ENCODE results near the gene SLC30A2.

DNA sequence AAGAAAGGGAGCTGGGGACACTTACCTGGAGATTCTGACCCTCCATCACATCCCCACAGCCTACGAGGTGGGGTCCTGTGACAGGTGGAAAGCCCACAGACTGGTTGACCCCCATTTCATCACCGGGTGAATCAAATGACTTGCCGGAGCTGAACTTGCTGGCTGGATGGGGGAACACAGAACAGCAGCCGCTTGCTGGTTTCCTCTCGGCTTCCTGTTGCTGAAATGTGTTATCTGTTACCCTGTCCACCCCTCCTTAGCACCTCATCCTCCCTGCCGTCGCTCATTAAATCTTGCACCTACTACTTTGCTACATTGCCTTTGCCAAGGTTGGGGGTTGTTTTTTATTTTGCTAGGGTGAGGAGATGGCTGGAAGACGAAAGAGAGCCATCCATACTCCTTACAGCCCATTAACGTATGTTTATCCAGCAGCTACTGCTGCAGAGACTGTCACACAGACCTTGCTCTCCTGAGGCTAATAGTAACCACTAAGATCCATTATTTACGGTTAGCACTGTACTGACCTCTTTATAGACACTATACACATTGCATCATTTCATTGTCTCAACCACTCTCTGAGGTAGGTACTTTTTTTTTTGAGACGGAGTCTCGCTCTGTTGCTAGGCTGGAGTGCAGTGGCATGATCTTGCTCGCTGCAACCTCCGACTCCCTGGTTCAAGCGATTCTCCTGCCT is 55.1 kb downstream of the SLC30A2 start:
- TF ChIP-seq CTCF (optimal IDR thresholded peaks at IDR 0.05 in 1 of 3, IDR thresholded peaks at IDR 0.05 in 1 of 3, conservative IDR thresholded peaks at IDR 0.05 in 1 of 3; ENCODE audit: extremely low read depth in 1 of 3, insufficient read depth in 2 of 3, low read length in 3 of 3), result no peak
- no peak for TF ChIP-seq EZH2 (IDR thresholded peaks at IDR 0.05; ENCODE audit: low read length)

All from keratinocyte (primary cell).